H1 (cell line): ENCODE measurements around the gene GSTT4. TPM values are rescaled to one million over a fixed set of nuclear protein-coding genes. Genes with fewer than 3 reads are reported as not detected.
A peak's percentile ranks its signal among the peaks of the same experiment; 100 is the strongest.
"Not testable (repeated sequence)": the region's sequence is repeated elsewhere in the genome, so short reads cannot be mapped to it uniquely, and the experiment has no call there.

Experiments used
- CTCF ChIA-PET: fragments of 300-600 bp; sonication (Branson Sonifier 250); formaldehyde crosslinking; loops from one replicate; lab custom pipeline; 2021; ENCODE audit not compliant: partially characterized antibody; lab: Charles Lee
- POLR2A ChIA-PET: fragments of 300-600 bp; sonication (Branson Sonifier 250); formaldehyde crosslinking; loops from one replicate; lab custom pipeline; 2021; ENCODE audit warnings: inconsistent platforms; ENCODE audit not compliant: partially characterized antibody; lab: Charles Lee
- DNase-seq, 2 experiments: peaks; one replicate each; pipeline versions ENCODE4 v3.0.0 to v3.0.0-alpha.2; 2010 to 2022; ENCODE audit warnings: low spot score in 2 of 2, low read depth in 1 of 2, mixed read lengths in 1 of 2
- FAIRE-seq: peaks from 2 replicates; lab custom pipeline; 2011; peaks lifted over from hg19 to GRCh38; lab: Jason Lieb, UNC
- H2AFZ ChIP-seq: 2 replicates; pipeline ENCODE4 v1.8.1; 2012; ENCODE audit warnings: low read length, inconsistent platforms
- H2AK5ac ChIP-seq: 2 replicates; pipeline ENCODE4 v1.6.1; 2013; ENCODE audit warnings: low read depth, low read length
- H2BK120ac ChIP-seq: replicated peaks from 2 replicates; pipeline ENCODE3; 2013; ENCODE audit warnings: low read depth, low read length, inconsistent platforms
- H2BK12ac ChIP-seq: 2 replicates; pipeline ENCODE4 v1.6.1; 2013; ENCODE audit warnings: low read depth, low read length
- H2BK15ac ChIP-seq: 2 replicates; pipeline ENCODE4 v1.6.1; 2013; ENCODE audit warnings: low read length
- H2BK20ac ChIP-seq: 2 replicates; pipeline ENCODE4 v1.6.1; 2013; ENCODE audit warnings: low read length
- H2BK5ac ChIP-seq: 2 replicates; pipeline ENCODE4 v1.6.1; 2013; ENCODE audit warnings: low read depth, low read length
- H3K14ac ChIP-seq: 2 replicates; pipeline ENCODE4 v1.6.1; 2013; ENCODE audit warnings: inconsistent platforms; ENCODE audit not compliant: insufficient read length
- H3K18ac ChIP-seq: 2 replicates; pipeline ENCODE4 v1.6.1; 2013; ENCODE audit warnings: low read length; ENCODE audit errors: extremely low read depth
- H3K23ac ChIP-seq: 2 replicates; pipeline ENCODE4 v1.6.1; 2013; ENCODE audit warnings: inconsistent platforms; ENCODE audit not compliant: insufficient read length
- H3K23me2 ChIP-seq: 2 replicates; pipeline ENCODE4 v1.6.1; 2013; ENCODE audit warnings: low read depth, low read length
- H3K27ac ChIP-seq: 2 replicates; pipeline ENCODE4 v1.6.1; 2011; ENCODE audit warnings: low read depth, low read length, inconsistent platforms
- H3K27me3 ChIP-seq, 4 experiments: replicated peaks in 1 of 4; 1 replicate in 1 of 4; 2 replicates in 3 of 4; pipeline versions ENCODE4 v1.6.1 to v1.8.1; 2011 to 2013; ENCODE audit warnings: low read length in 3 of 4, mild to moderate bottlenecking in 3 of 4, inconsistent platforms in 2 of 4, mixed read lengths in 2 of 4, moderate library complexity in 1 of 4; ENCODE audit not compliant: control insufficient read depth in 3 of 4, insufficient read depth in 3 of 4; ENCODE audit errors: extremely low read depth in 1 of 4
- H3K36me3 ChIP-seq, 4 experiments: 2 replicates each; pipeline versions ENCODE4 v1.6.1 to v1.8.1; 2011 to 2013; ENCODE audit warnings: mild to moderate bottlenecking in 4 of 4, low read length in 3 of 4, moderate library complexity in 2 of 4, control low read depth in 1 of 4, inconsistent platforms in 1 of 4; ENCODE audit not compliant: insufficient read depth in 4 of 4, control insufficient read depth in 2 of 4
- H3K4ac ChIP-seq: replicated peaks from 2 replicates; pipeline ENCODE3; 2013; ENCODE audit warnings: low read length, low read depth, mixed read lengths, inconsistent platforms; ENCODE audit not compliant: insufficient read length
- H3K4me1 ChIP-seq, 4 experiments: replicated peaks in 1 of 4; 1 replicate in 1 of 4; 2 replicates in 3 of 4; pipeline versions ENCODE4 v1.6.1 to v1.8.1; 2011 to 2013; ENCODE audit warnings: low read length in 3 of 4, inconsistent platforms in 2 of 4, mixed read lengths in 1 of 4; ENCODE audit not compliant: insufficient read depth in 4 of 4, control insufficient read depth in 3 of 4
- H3K4me2 ChIP-seq, 2 experiments: 2 replicates each; pipeline versions ENCODE4 v1.6.1 to v1.8.1; 2011 to 2013; ENCODE audit warnings: low read depth in 2 of 2, low read length in 2 of 2, control low read depth in 1 of 2, inconsistent platforms in 1 of 2, mild to moderate bottlenecking in 1 of 2; ENCODE audit not compliant: insufficient read depth in 1 of 2
- H3K4me3 ChIP-seq, 4 experiments: fragments of 200-600, 300-600 bp in 1 of 4; sonication (generic), shearing (Covaris generic), sonication (Bioruptor Twin) in 1 of 4; 2 replicates each; pipeline versions ENCODE4 v1.5.1 to v1.8.1; 2011 to 2016; ENCODE audit warnings: low read length in 4 of 4, low read depth in 3 of 4, control low read depth in 2 of 4, inconsistent platforms in 2 of 4, mild to moderate bottlenecking in 2 of 4, mixed read lengths in 1 of 4, moderate library complexity in 1 of 4; ENCODE audit not compliant: insufficient read depth in 2 of 4; ENCODE audit errors: extremely low read depth in 1 of 4
- H3K56ac ChIP-seq: replicated peaks from 2 replicates; pipeline ENCODE3; 2013; ENCODE audit warnings: low read depth, mild to moderate bottlenecking, mixed read lengths, low read length, inconsistent platforms; ENCODE audit not compliant: insufficient read length
- H3K79me1 ChIP-seq: 2 replicates; pipeline ENCODE4 v1.6.1; 2013; ENCODE audit warnings: low read depth, low read length, control low read depth
- H3K79me2 ChIP-seq, 2 experiments: 2 replicates each; pipeline versions ENCODE4 v1.6.1 to v1.8.1; 2012 to 2013; ENCODE audit warnings: low read length in 2 of 2, mild to moderate bottlenecking in 2 of 2, inconsistent platforms in 1 of 2; ENCODE audit not compliant: insufficient read depth in 2 of 2, control insufficient read depth in 1 of 2
- H3K9ac ChIP-seq, 4 experiments: replicated peaks in 1 of 4; 1 replicate in 1 of 4; 2 replicates in 3 of 4; pipeline versions ENCODE4 v1.6.1 to v1.8.1; 2011 to 2013; ENCODE audit warnings: low read depth in 3 of 4, low read length in 3 of 4, control low read depth in 2 of 4, mild to moderate bottlenecking in 2 of 4, moderate library complexity in 2 of 4, inconsistent platforms in 1 of 4; ENCODE audit errors: extremely low read depth in 1 of 4
- H3K9me3 ChIP-seq, 2 experiments: 2 replicates each; pipeline versions ENCODE4 v1.6.1 to v1.8.1; 2012 to 2013; ENCODE audit warnings: mild to moderate bottlenecking in 2 of 2, moderate library complexity in 2 of 2, control low read depth in 1 of 2, inconsistent platforms in 1 of 2, low read depth in 1 of 2, low read length in 1 of 2, mixed read lengths in 1 of 2; ENCODE audit not compliant: insufficient read depth in 2 of 2
- H4K20me1 ChIP-seq, 2 experiments: replicated peaks in 1 of 2; 2 replicates each; pipeline versions ENCODE3 to v1.8.1; 2011 to 2013; ENCODE audit warnings: inconsistent platforms in 2 of 2, low read length in 2 of 2, mild to moderate bottlenecking in 1 of 2; ENCODE audit not compliant: insufficient read depth in 2 of 2, control insufficient read depth in 1 of 2
- H4K5ac ChIP-seq: 2 replicates; pipeline ENCODE4 v1.6.1; 2013; ENCODE audit warnings: low read length, low read depth, mixed read lengths, inconsistent platforms; ENCODE audit not compliant: insufficient read length
- H4K8ac ChIP-seq: 2 replicates; pipeline ENCODE4 v1.8.0; 2013; ENCODE audit warnings: mild to moderate bottlenecking, moderate library complexity, low read length, inconsistent platforms; ENCODE audit not compliant: insufficient read depth; ENCODE audit errors: extremely low read depth
- H4K91ac ChIP-seq: replicated peaks from 2 replicates; pipeline ENCODE3; 2013; ENCODE audit warnings: low read length, mixed read lengths, inconsistent platforms; ENCODE audit not compliant: insufficient read length
- WGBS, 2 experiments: shearing (Covaris generic) in 1 of 2; methylation state at CpG; one replicate each; pipeline versions ENCODE4 v1.1.6 to v1.1.7; 2013 to 2015; ENCODE audit warnings: low lambda C conversion rate in 2 of 2, mixed read lengths in 2 of 2, inconsistent platforms in 1 of 2, low coverage in 1 of 2, missing lambda C conversion rate in 1 of 2; ENCODE audit not compliant: insufficient replicate concordance in 2 of 2, insufficient coverage in 1 of 2, insufficient read length in 1 of 2; ENCODE audit errors: extremely low coverage in 1 of 2, missing lambda C conversion rate in 1 of 2; 5-methylcytosine and 5-hydroxymethylcytosine counted together
- polyA plus RNA-seq, 7 experiments: library from polyadenylated mRNA; depleted of rRNA in 3 of 7; stranded (reverse) in 5 of 7; unstranded in 2 of 7; fragments of >200 nt in 5 of 7; fragments of 200-250 nt in 2 of 7; gene quantifications; 1 replicate in 5 of 7; 2 replicates in 1 of 7; 4 replicates in 1 of 7; pipeline versions ENCODE4 v1.2.1 to v1.2.3, GENCODE V29; 2011 to 2013; ENCODE audit warnings: missing spikeins in 2 of 7, mixed read lengths in 2 of 7
- total RNA-seq: library from RNA; stranded (reverse); fragmentation: NEBNext Ultra II Directional; extraction: Animal tissue kit (Norgen Biotek cat#: 25700); gene quantifications from 2 replicates; pipeline ENCODE4 v1.2.1, GENCODE V29; 2021

GSTT4 gene
- total and polyA plus RNA-seq, 2 of the 8 experiments (the other 6 are each of a cell fraction or from before 2014, with no cell fraction given), result 0.14 TPM; not detected in 1

DNA sequence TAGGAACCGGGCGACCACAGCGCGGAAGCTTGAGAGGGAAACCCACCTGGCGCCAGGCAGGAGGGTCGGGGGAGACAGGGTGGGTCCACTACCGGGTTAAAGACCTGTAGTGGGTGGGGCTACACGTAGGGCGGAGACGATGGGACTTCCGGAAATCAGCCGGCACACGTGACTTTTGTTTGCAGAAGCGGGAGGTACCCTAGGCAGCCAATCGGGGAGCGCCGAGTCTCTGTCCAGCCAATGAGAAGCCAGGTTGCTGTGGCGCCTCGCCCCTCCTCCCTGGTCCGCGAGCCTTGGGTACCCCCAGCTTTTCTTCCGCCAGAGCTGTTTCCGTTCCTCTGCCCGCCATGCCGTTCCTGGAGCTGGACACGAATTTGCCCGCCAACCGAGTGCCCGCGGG, 38.7 kb downstream of the GSTT4 start, which contains the start of gene DDTL:
Gene DDTL, plus strand, starts transcription at position 321 of the 400 bp plus-strand sequence. Its CDS starts 27 bp downstream, at position 348.
- H3K9me3 ChIP-seq, H2BK12ac ChIP-seq, H3K4me3 ChIP-seq, DNase-seq, H2BK15ac ChIP-seq, H3K23ac ChIP-seq, H3K14ac ChIP-seq, H3K4ac ChIP-seq, H4K8ac ChIP-seq, H3K4me1 ChIP-seq, H3K79me1 ChIP-seq, H3K27ac ChIP-seq, H2BK20ac ChIP-seq, H3K27me3 ChIP-seq, H3K4me2 ChIP-seq, CTCF ChIA-PET, H3K56ac ChIP-seq, H2BK120ac ChIP-seq, H2BK5ac ChIP-seq, H3K18ac ChIP-seq, H3K23me2 ChIP-seq, H3K9ac ChIP-seq, H2AK5ac ChIP-seq, POLR2A ChIA-PET, H2AFZ ChIP-seq, H3K79me2 ChIP-seq, H4K5ac ChIP-seq, H4K91ac ChIP-seq: not testable (repeated sequence)
- FAIRE-seq, result peak; percentile 91
- Histone ChIP-seq H4K20me1 (peaks cover 9 to 15% of the 10 kb centered on the region in 2 experiments), H3K36me3 (peaks cover 2 to 24% (median 15%) of the 10 kb centered on the region in 4 experiments; a peak in 7 of 8 replicates)
- no CpG with 5 or more reads among the region's 30 CpGs for WGBS, 2 experiments

DNA sequence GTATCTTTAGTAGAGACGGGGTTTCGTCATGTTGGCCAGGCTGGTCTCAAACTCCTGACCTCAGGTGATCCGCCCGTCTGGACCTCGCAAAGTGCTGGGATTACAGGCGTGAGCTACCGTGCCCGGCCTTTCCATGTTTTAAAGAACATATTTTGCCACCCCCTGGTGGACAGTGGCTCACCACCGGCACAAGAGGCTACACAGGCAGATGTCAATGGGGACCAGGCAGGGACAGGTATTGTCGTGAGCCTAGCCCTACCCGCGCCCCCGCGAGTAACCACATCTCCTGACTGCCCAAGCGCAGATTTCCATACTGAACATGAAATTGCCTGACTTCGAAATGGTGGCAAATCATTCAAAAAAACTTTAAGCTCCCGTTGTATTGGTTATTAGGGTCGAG, 39.2 kb downstream of the GSTT4 start:
- H3K9me3 ChIP-seq, result not testable (repeated sequence)

More for the DNA sequence above, 39.2 kb downstream of the GSTT4 start:
- Histone ChIP-seq H4K20me1 (peaks cover 9 to 15% of the 10 kb centered on the region in 2 experiments), H3K36me3 (peaks cover 0 to 20% (median 13%) of the 10 kb centered on the region in 4 experiments; a peak in 6 of 8 replicates)
- WGBS, 2 experiments, result no CpG with 5 or more reads among the region's 18 CpGs
- H2BK5ac ChIP-seq, H4K5ac ChIP-seq, H2BK15ac ChIP-seq, CTCF ChIA-PET, H3K4me1 ChIP-seq, H3K27me3 ChIP-seq, H2AK5ac ChIP-seq, H3K23me2 ChIP-seq, POLR2A ChIA-PET, H3K79me1 ChIP-seq, FAIRE-seq, H3K23ac ChIP-seq, H3K79me2 ChIP-seq, H3K9ac ChIP-seq, H3K18ac ChIP-seq, H3K4me3 ChIP-seq, H3K27ac ChIP-seq, H3K56ac ChIP-seq, H3K14ac ChIP-seq, H4K8ac ChIP-seq, H4K91ac ChIP-seq, DNase-seq, H2BK20ac ChIP-seq, H2AFZ ChIP-seq, H2BK120ac ChIP-seq, H3K4ac ChIP-seq, H3K4me2 ChIP-seq, H2BK12ac ChIP-seq: not testable (repeated sequence)
